Endothelial cell (in vitro differentiated cells): ENCODE data around the gene CBFA2T3. TPM values are rescaled to one million over a fixed set of nuclear protein-coding genes. Genes with fewer than 3 reads are reported as not detected.

Source experiments
- DNase-seq: peaks from one replicate; pipeline ENCODE4 v3.0.0; 2021; ENCODE audit warnings: low spot score
- H3K27ac Mint-ChIP-seq: one replicate; pipeline ENCODE4 v1.8.0; 2021; ENCODE audit warnings: mixed read lengths, inconsistent platforms; ENCODE audit not compliant: unreplicated experiment
- H3K27me3 Mint-ChIP-seq: one replicate; pipeline ENCODE4 v1.8.0; 2021; ENCODE audit warnings: mild to moderate bottlenecking, moderate library complexity, mixed read lengths, inconsistent platforms; ENCODE audit not compliant: unreplicated experiment
- H3K36me3 Mint-ChIP-seq: one replicate; pipeline ENCODE4 v1.8.0; 2021; ENCODE audit warnings: mild to moderate bottlenecking, low read depth, mixed read lengths, inconsistent platforms; ENCODE audit not compliant: unreplicated experiment
- H3K4me1 Mint-ChIP-seq: one replicate; pipeline ENCODE4 v1.8.0; 2021; ENCODE audit warnings: mild to moderate bottlenecking, mixed read lengths, inconsistent platforms; ENCODE audit not compliant: unreplicated experiment
- H3K4me3 Mint-ChIP-seq: one replicate; pipeline ENCODE4 v1.8.0; 2021; ENCODE audit warnings: mild to moderate bottlenecking, mixed read lengths, inconsistent platforms; ENCODE audit not compliant: unreplicated experiment
- H3K9me3 Mint-ChIP-seq: one replicate; pipeline ENCODE4 v1.8.0; 2021; ENCODE audit warnings: mixed read lengths, inconsistent platforms; ENCODE audit not compliant: unreplicated experiment
- total RNA-seq: library from RNA; stranded (reverse); fragmentation: NEBNext Ultra II Directional; extraction: Animal tissue kit (Norgen Biotek cat#: 25700); gene quantifications from one replicate; pipeline ENCODE4 v1.2.1, GENCODE V29; 2021; ENCODE audit not compliant: unreplicated experiment
- TF ChIP-seq, protein P1 (sequence below): fragments of 200-600 bp; sonication (generic); IDR thresholded peaks from one replicate; pipeline ENCODE4 v1.5.0; 2021; ENCODE audit warnings: antibody characterized with exemption; ENCODE audit not compliant: unreplicated experiment

Gene CBFA2T3
- total RNA-seq, 1 donor from 2014 or later = 1.6 TPM

DNA sequence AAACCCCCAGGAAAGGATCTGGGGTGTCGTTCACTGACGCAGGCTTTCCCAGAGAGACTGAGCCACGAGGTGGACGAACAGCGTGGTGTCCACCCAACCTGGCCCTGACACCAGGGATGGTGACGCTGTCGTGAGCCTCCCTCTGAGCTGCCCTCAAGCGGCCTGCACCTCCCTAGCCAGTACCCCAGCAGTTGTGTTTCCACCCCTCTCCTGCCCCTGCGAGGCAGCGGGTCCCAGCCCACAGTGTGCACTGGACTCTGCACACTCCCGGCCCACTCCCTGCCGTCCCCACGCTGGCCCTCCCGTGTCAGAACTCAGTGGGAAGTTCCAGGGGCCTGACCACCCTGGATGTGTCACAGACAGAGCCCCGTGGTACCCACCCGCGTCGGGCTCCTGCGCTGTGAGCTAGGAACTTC lies 39.8 kb downstream of the CBFA2T3 start:
- Mint-ChIP-seq H3K9me3 (no peaks in the 10 kb centered on the region), H3K36me3 (no peaks in the 10 kb centered on the region), H3K4me3 (no peak overlapping the region), H3K4me1 (no peaks in the 10 kb centered on the region), H3K27me3 (peaks cover 7% of the 10 kb centered on the region), H3K27ac (no peak overlapping the region)
- no peak for DNase-seq
- TF ChIP-seq, protein P1, sequence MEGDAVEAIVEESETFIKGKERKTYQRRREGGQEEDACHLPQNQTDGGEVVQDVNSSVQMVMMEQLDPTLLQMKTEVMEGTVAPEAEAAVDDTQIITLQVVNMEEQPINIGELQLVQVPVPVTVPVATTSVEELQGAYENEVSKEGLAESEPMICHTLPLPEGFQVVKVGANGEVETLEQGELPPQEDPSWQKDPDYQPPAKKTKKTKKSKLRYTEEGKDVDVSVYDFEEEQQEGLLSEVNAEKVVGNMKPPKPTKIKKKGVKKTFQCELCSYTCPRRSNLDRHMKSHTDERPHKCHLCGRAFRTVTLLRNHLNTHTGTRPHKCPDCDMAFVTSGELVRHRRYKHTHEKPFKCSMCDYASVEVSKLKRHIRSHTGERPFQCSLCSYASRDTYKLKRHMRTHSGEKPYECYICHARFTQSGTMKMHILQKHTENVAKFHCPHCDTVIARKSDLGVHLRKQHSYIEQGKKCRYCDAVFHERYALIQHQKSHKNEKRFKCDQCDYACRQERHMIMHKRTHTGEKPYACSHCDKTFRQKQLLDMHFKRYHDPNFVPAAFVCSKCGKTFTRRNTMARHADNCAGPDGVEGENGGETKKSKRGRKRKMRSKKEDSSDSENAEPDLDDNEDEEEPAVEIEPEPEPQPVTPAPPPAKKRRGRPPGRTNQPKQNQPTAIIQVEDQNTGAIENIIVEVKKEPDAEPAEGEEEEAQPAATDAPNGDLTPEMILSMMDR = no peak

GRCh38 chr16:88936556-88937205 lies 40.3 kb downstream of the CBFA2T3 start:
- TF ChIP-seq, protein P1 = no peak
- H3K27me3 Mint-ChIP-seq = peaks cover 7% of the 10 kb centered on the region
- no peaks in the 10 kb centered on the region for H3K9me3 Mint-ChIP-seq
- H3K4me1 Mint-ChIP-seq = no peaks in the 10 kb centered on the region
- H3K27ac Mint-ChIP-seq = no peak overlapping the region
- no peaks in the 10 kb centered on the region for H3K36me3 Mint-ChIP-seq
- no peak for DNase-seq
- no peak overlapping the region for H3K4me3 Mint-ChIP-seq

DNA sequence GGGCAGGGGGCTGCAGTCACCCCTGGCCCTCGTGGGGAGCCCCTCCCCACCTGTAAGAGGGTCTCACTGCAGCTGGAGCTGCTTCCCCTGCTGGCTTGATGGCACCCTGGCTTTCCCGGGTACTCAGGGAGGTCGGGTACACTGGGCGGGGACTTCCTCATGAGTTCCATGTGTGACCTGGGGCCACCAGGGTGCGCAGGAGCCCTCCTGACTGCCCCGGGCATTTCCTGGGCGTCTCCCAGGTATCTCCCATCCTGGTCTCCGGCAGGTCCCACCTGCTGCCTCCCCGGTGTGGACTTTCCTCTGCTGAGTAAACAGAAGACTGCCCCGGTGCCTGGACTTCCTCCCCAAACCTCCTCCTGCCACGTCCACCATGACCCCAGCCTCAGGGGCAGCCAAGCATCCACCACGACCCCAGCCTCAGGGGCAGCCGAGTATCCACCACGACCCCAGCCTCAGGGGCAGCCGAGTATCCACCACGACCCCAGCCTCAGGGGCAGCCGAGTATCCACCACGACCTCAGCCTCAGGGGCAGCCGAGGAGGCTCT lies 40.9 kb downstream of the CBFA2T3 start:
- DNase-seq = no peak
- TF ChIP-seq, protein P1 = no peak
- Mint-ChIP-seq H3K27me3 (peaks cover 7% of the 10 kb centered on the region), H3K4me3 (no peak overlapping the region), H3K36me3 (no peaks in the 10 kb centered on the region), H3K9me3 (no peaks in the 10 kb centered on the region), H3K4me1 (no peaks in the 10 kb centered on the region), H3K27ac (no peak overlapping the region)

GRCh38 chr16:88934066-88934667 lies 42.8 kb downstream of the CBFA2T3 start:
- Mint-ChIP-seq H3K4me1 (no peaks in the 10 kb centered on the region), H3K27me3 (peaks cover 5% of the 10 kb centered on the region), H3K9me3 (no peaks in the 10 kb centered on the region), H3K27ac (no peak overlapping the region), H3K36me3 (no peaks in the 10 kb centered on the region), H3K4me3 (no peak overlapping the region)
- no peak for DNase-seq
- TF ChIP-seq, protein P1 = no peak

GRCh38 chr16:88932929-88933328 lies 44.1 kb downstream of the CBFA2T3 start:
- TF ChIP-seq, protein P1 = no peak
- Mint-ChIP-seq H3K36me3 (no peaks in the 10 kb centered on the region), H3K9me3 (no peaks in the 10 kb centered on the region), H3K27ac (no peak overlapping the region), H3K4me1 (no peaks in the 10 kb centered on the region), H3K27me3 (peaks cover 5% of the 10 kb centered on the region), H3K4me3 (no peak overlapping the region)
- DNase-seq = no peak
